HS-5 (cell line): ENCODE data around the gene NRXN2.

Experiments
- DNase-seq: peaks from one replicate; pipeline ENCODE4 v3.0.0-alpha.2; 2012; ENCODE audit warnings: low read depth

NRXN2 gene

GRCh38 chr11:64649291-64649697 is 73.7 kb downstream of the NRXN2 start:
- no peak for DNase-seq

- DNase-seq = no peak
These were observed 74.4 kb downstream of the NRXN2 start for GRCh38 chr11:64648551-64648950.

GRCh38 chr11:64647019-64647779 is 75.8 kb downstream of the NRXN2 start:
- DNase-seq = no peak

- DNase-seq = no peak
These were observed 78.2 kb downstream of the NRXN2 start for GRCh38 chr11:64644647-64645275.

GRCh38 chr11:64643920-64644646 is 78.9 kb downstream of the NRXN2 start:
- no peak for DNase-seq

- DNase-seq = no peak
These were observed 79.6 kb downstream of the NRXN2 start for GRCh38 chr11:64643256-64643881.

GRCh38 chr11:64642871-64643255 is 80.1 kb downstream of the NRXN2 start:
- no peak for DNase-seq

GRCh38 chr11:64642418-64642735 is 80.6 kb downstream of the NRXN2 start:
- DNase-seq = no peak

GRCh38 chr11:64641596-64642417 is 81.2 kb downstream of the NRXN2 start:
- no peak for DNase-seq

- DNase-seq = no peak
These were observed 83.1 kb downstream of the NRXN2 start for GRCh38 chr11:64639885-64640284.

- no peak for DNase-seq
These were observed 84.2 kb downstream of the NRXN2 start for GRCh38 chr11:64638829-64639228.

GRCh38 chr11:64638018-64638665 is 84.9 kb downstream of the NRXN2 start:
- DNase-seq = no peak

GRCh38 chr11:64637334-64638017 is 85.5 kb downstream of the NRXN2 start:
- no peak for DNase-seq

GRCh38 chr11:64633555-64634159 is 89.3 kb downstream of the NRXN2 start:
- no peak for DNase-seq

GRCh38 chr11:64632654-64633053 is 90.3 kb downstream of the NRXN2 start:
- DNase-seq = no peak

- no peak for DNase-seq
These were observed 90.8 kb downstream of the NRXN2 start for GRCh38 chr11:64632237-64632636.

GRCh38 chr11:64631675-64632074 is 91.3 kb downstream of the NRXN2 start:
- DNase-seq = no peak

GRCh38 chr11:64629796-64630562 is 93.0 kb downstream of the NRXN2 start:
- no peak for DNase-seq

GRCh38 chr11:64629103-64629502 is 93.9 kb downstream of the NRXN2 start:
- DNase-seq = no peak

GRCh38 chr11:64628596-64628995 is 94.4 kb downstream of the NRXN2 start:
- DNase-seq = no peak
